Fibroblast of peridontal ligament (primary cell): ENCODE results near the gene NFYC.

Experiments used
- DNase-seq: peaks from one replicate; pipeline ENCODE4 v3.0.0-alpha.2; 2010; ENCODE audit errors: extremely low read depth

Gene NFYC

GRCh38 chr1:40781608-40781971 is 90.1 kb downstream of the NFYC start:
- DNase-seq, result no peak

GRCh38 chr1:40782371-40782956 is 91.0 kb downstream of the NFYC start:
- no peak for DNase-seq

GRCh38 chr1:40783001-40783905 is 91.7 kb downstream of the NFYC start, which contains the start of gene KCNQ4:
Gene KCNQ4, plus strand, starts transcription at chr1:40783787. Its CDS starts 307 bp downstream, at chr1:40784094.
- DNase-seq, result no peak

GRCh38 chr1:40784141-40784770 is 92.8 kb downstream of the NFYC start:
- DNase-seq, result no peak

GRCh38 chr1:40784771-40785151 is 93.3 kb downstream of the NFYC start:
- no peak for DNase-seq

- no peak for DNase-seq
Measured at GRCh38 chr1:40785446-40785845, 93.9 kb downstream of the NFYC start.

GRCh38 chr1:40786171-40786994 is 94.9 kb downstream of the NFYC start:
- no peak for DNase-seq

GRCh38 chr1:40786995-40787705 is 95.6 kb downstream of the NFYC start:
- DNase-seq, result no peak

- DNase-seq, result no peak
Measured at GRCh38 chr1:40787737-40788560, 96.4 kb downstream of the NFYC start.

GRCh38 chr1:40788561-40789341 is 97.2 kb downstream of the NFYC start:
- DNase-seq, result no peak

GRCh38 chr1:40789342-40789598 is 97.8 kb downstream of the NFYC start:
- DNase-seq, result no peak

GRCh38 chr1:40789661-40790430 is 98.3 kb downstream of the NFYC start:
- no peak for DNase-seq

GRCh38 chr1:40792036-40792435 is 100.5 kb downstream of the NFYC start:
- DNase-seq, result no peak

GRCh38 chr1:40793617-40794016 is 102.1 kb downstream of the NFYC start:
- no peak for DNase-seq

- no peak for DNase-seq
Measured at GRCh38 chr1:40794048-40794447, 102.5 kb downstream of the NFYC start.

GRCh38 chr1:40794974-40795715 is 103.6 kb downstream of the NFYC start:
- DNase-seq, result no peak

GRCh38 chr1:40795811-40796586 is 104.5 kb downstream of the NFYC start:
- DNase-seq, result no peak
